H7 (cell line): ENCODE measurements around the gene CDHR3. TPM values are rescaled to one million over a fixed set of nuclear protein-coding genes. Genes with fewer than 3 reads are reported as not detected.

Source experiments
- DNase-seq: peaks from one replicate; pipeline ENCODE4 v3.0.0; 2012
- H3K27me3 ChIP-seq: 2 replicates; pipeline ENCODE4 v1.6.0; 2011; ENCODE audit warnings: mild to moderate bottlenecking, low read length; ENCODE audit not compliant: control insufficient read depth, insufficient read depth
- H3K36me3 ChIP-seq: replicated peaks from 2 replicates; pipeline ENCODE4 v1.5.1; 2011; ENCODE audit warnings: low read length; ENCODE audit not compliant: control insufficient read depth, insufficient read depth
- H3K4me3 ChIP-seq: 2 replicates; pipeline ENCODE4 v1.5.1; 2011; ENCODE audit warnings: low read depth, mild to moderate bottlenecking, control low read depth, low read length, moderate library complexity; ENCODE audit not compliant: insufficient read depth
- total RNA-seq: library from RNA; depleted of rRNA; stranded (reverse); fragments of >200 nt; shearing (Covaris generic); gene quantifications from 2 replicates; pipeline ENCODE4 v1.2.3, GENCODE V29; 2014; rRNA removed

CDHR3 gene, protein sequence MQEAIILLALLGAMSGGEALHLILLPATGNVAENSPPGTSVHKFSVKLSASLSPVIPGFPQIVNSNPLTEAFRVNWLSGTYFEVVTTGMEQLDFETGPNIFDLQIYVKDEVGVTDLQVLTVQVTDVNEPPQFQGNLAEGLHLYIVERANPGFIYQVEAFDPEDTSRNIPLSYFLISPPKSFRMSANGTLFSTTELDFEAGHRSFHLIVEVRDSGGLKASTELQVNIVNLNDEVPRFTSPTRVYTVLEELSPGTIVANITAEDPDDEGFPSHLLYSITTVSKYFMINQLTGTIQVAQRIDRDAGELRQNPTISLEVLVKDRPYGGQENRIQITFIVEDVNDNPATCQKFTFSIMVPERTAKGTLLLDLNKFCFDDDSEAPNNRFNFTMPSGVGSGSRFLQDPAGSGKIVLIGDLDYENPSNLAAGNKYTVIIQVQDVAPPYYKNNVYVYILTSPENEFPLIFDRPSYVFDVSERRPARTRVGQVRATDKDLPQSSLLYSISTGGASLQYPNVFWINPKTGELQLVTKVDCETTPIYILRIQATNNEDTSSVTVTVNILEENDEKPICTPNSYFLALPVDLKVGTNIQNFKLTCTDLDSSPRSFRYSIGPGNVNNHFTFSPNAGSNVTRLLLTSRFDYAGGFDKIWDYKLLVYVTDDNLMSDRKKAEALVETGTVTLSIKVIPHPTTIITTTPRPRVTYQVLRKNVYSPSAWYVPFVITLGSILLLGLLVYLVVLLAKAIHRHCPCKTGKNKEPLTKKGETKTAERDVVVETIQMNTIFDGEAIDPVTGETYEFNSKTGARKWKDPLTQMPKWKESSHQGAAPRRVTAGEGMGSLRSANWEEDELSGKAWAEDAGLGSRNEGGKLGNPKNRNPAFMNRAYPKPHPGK
- total RNA-seq = 5.7 and 9.5 TPM in 2 replicates

DNA sequence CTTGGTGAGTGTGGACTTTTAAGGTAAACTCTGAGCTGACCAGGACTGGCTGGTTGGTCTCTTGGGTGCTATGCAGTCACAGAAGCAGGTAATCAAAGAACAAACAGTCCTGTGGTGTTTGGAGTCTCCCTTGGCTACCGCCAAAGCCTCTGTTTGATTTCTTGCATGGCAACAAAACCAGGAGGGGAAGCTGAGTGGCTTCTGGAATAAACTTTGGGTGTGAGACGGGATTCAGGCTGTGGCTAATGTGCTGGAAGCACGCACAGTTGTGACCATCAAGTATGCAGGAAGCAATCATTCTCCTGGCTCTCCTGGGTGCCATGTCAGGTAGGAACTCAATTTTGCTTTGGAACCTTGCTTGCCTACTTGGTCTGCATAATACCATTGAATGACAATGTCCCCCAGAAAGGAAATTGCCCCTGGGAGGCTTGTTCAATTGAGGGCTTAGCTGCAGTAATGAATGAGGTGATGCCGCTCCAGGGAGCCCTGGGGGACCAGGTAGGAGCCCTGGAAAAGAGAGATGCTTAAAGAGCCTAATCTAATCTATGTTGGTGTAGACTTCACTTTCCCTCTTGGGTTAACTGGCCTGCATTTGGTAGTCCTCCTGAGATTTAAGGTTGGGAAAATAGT, at the start of gene CDHR3:
Gene CDHR3 (plus strand): TSS at position 227 of the 630 bp plus-strand sequence. CDS start 55 bp downstream, at position 282.
- DNase-seq = peak; percentile 55
- H3K27me3 ChIP-seq = no peaks in the 10 kb centered on the region
- no peak within 1 kb of the TSS for H3K4me3 ChIP-seq
- no peaks in the 10 kb centered on the region for H3K36me3 ChIP-seq

DNA sequence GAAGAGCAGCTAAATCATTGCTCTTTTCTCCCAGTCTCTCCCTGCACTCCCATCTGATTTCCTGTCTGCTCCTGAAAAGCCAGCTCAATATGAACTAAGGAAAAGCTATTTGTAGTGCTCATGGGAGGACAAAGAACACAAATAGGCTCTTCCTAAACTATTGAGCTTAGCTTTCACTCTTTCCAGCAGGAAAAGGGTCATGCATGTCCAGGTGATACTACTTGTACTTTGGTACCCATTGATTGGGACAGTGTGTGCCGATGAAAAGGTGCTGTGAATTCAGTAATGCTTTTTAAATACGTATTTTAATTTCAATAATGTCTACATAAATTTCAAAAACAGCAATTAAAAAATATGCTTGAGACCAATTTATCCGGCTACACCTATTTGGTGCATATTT, 49.1 kb upstream of the CDHR3 start:
- DNase-seq = no peak
- no peak overlapping the region for H3K4me3 ChIP-seq
- H3K36me3 ChIP-seq = peaks cover 7% of the 10 kb centered on the region
- no peaks in the 10 kb centered on the region for H3K27me3 ChIP-seq

DNA sequence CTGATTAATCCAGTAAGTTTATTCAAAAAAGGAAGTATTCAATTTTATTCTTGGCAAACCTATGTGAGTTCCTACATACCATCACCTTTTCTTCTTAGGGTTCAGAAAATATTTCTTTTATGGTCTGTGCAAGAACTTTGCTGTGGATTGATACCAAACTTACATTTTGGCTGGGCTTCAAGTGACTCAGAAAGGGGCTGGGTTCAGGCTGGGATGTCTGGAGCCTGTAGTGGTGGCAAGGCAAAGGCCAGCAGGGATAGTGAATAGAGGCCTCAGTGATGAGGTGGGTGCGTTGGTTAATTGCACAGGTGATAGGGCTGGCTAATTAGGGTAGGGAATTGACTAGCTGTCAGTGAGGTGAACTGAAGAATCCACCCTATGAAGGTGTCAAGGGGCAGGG, 46.5 kb upstream of the CDHR3 start:
- DNase-seq = no peak
- no peaks in the 10 kb centered on the region for H3K36me3 ChIP-seq
- no peaks in the 10 kb centered on the region for H3K27me3 ChIP-seq
- H3K4me3 ChIP-seq = no peak overlapping the region

DNA sequence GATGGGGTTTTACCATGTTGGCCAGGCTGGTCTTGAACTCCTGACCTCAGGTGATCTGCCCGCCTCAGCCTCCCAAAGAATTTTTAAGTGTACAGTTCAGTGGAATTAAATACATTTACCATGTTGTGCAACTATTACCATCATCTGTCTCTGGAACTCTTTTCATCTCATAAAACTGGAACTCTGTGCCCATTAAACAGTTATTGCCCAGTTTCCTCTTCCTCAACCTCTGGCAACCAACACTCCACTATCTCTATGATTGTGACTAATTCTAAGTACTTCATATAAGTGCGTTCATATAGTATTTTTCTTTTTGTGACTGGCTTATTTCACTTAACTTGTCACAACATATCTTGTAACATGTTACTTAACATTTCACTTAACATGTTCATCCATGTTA, 45.4 kb upstream of the CDHR3 start:
- no peaks in the 10 kb centered on the region for H3K36me3 ChIP-seq
- H3K27me3 ChIP-seq = no peaks in the 10 kb centered on the region
- no peak for DNase-seq
- no peak overlapping the region for H3K4me3 ChIP-seq

DNA sequence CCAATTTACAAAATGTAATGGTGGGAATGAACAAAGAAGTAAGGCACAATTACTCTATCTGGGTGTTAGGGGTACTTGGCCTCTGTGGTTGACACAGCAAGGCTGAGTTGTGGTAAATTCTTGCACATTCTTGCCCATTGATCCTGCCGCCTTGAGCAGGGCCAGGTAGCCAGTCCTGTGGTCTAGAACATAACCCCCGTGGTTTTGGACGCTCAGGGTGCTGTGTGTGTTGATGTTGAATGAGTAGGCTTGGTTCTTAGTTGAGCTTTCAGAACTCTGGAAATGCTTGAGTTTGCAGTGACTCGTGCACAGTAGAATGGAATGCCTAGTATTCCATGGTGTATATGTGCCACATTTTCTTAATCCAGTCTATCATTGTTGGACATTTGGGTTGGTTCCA, 42.3 kb upstream of the CDHR3 start:
- Histone ChIP-seq H3K27me3 (no peaks in the 10 kb centered on the region), H3K36me3 (no peaks in the 10 kb centered on the region), H3K4me3 (no peak overlapping the region)
- no peak for DNase-seq

DNA sequence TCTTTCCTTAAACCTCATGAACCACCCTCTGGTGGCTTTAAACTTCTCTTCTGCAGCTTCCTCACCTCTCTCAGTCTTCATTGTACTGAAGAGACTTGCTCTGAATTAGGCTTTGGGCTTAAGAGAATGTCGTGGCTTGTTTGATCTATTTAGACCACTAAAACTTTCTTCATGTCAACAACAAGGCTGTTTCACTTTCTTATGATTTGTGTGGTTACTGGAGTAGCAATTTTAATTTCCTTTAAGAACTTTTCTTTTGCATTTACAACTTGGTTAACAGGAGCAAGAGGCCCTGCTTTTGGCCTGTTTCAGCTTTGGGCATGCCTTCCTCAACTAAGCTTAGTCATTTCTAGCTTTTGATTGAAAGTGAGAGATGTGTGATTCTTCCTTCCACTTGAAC, 38.1 kb upstream of the CDHR3 start:
- Histone ChIP-seq H3K36me3 (no peaks in the 10 kb centered on the region), H3K27me3 (no peaks in the 10 kb centered on the region), H3K4me3 (no peak overlapping the region)
- DNase-seq = no peak

DNA sequence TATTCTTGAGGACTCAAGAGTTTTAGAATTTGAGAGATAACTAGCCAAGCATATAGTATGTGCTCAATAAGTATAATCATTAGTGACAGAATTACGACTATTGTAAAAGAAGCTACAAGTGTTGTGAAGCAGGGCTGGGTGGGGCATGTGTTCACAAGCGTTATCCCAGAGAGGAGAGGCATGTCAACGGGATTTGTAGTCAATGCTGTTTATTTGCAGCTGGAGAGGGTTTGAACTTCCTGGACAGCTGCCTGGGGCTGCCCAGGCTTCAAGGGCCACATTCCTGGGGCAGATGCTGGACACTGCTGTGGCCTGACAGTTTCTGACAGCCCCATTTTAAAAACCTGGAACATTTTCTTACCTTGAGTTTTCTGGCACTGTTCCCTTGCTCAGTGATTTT, 36.9 kb upstream of the CDHR3 start:
- Histone ChIP-seq H3K4me3 (no peak overlapping the region), H3K36me3 (no peaks in the 10 kb centered on the region), H3K27me3 (no peaks in the 10 kb centered on the region)
- no peak for DNase-seq

DNA sequence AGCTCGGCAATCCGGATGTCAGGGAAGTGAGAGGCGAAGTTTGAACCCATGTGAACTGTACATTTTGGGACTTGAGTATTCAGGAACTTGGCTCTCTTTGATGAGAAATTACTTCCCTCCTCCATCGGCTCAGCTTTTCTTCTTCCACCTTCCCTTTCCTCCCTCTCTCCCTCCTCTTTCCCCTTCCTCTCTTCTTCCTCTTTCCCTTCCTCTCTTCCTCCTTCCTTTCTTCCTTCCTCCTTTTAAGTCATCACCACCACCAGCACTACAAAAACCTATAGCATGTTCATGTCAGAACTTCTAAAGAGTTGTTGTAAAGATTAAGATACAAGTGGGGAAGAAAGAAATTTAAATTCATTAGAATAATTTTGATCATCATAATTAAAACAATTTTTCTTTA, 31.9 kb upstream of the CDHR3 start:
- H3K36me3 ChIP-seq = no peaks in the 10 kb centered on the region

DNA sequence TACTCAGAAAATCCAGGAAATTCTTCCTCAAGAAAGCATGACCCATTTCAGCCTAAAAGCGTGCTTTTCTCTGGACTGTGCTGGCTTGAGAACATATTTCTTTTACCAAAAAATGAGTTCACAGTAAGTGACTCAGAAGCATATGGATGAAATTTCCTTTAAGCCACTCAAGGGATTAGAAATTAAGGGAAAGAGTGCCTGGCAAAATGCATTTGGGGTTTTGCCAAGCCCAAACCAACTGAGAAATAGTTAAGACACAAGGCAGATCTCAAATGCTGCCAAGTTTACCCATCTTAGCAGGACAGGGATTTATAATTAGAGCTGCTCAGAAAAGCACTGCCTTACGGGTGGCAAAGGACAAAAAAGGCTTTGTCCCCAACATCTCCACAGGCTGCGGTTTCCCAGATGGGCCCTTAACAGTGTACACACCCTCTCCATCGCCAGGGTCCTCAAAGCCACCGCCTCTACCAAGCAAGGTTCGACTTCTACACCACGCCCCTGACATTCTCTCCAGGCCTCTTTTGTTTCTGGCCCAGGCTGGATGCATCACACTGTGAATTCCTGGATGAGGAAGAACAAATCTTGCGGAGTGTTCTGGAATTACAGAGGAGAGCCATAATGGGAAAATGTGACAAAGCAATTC, 30.1 kb upstream of the CDHR3 start:
- no peaks in the 10 kb centered on the region for H3K27me3 ChIP-seq
- no peaks in the 10 kb centered on the region for H3K36me3 ChIP-seq
- no peak overlapping the region for H3K4me3 ChIP-seq
- DNase-seq = peak; percentile 27

More for the DNA sequence above, 31.9 kb upstream of the CDHR3 start:
- Histone ChIP-seq H3K27me3 (no peaks in the 10 kb centered on the region), H3K4me3 (no peak overlapping the region)
- DNase-seq = no peak

DNA sequence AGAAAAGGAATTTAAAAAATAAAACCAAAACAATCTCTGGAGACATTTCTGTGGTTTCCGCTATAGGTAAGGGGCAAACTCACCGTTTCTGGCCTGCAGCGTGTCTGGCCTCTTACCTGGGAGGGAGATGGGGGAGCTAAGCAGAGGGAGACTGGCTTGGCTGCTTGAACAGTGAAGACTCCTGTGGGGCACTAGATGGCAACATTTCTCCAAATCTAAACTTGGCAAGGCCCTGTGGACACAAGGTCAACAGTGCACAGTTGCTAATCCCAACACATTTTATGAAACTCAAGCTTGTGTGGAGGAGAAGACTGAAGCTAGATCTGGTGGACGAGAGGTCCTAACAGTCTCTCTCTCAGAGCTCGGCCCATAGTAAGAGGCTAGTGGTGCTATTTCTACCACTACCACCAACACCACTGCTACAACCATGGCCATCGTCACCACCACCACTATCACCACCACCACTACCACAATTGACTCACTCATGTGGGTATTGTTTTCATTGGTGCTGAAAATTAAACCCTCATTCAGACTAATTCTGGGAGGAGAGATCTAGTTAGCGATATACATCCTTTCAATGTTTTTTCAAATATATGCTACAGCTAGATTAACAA, 28.4 kb upstream of the CDHR3 start:
- DNase-seq = peak; percentile 64
- Histone ChIP-seq H3K36me3 (no peaks in the 10 kb centered on the region), H3K27me3 (no peaks in the 10 kb centered on the region), H3K4me3 (no peak overlapping the region)

DNA sequence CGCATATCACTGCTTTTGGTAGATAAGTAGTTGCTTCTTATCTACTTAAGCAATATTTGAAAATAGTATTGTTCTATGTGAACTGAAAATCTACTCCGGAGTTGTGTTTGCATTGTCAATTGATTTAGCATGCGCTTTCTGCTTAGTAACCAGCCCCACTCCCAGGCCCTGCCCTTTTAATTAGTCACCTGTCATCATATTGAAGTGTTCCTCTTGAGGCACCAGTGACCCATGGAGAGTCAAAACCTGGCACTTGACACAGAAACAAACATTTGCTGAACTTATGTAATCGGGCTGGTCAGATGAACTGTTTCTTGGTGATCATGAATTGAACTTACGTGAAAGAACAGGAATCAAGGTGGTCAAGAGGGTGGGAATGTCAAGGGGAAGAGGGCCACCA, 27.8 kb upstream of the CDHR3 start:
- no peak overlapping the region for H3K4me3 ChIP-seq
- DNase-seq = no peak
- H3K27me3 ChIP-seq = no peaks in the 10 kb centered on the region
- H3K36me3 ChIP-seq = no peaks in the 10 kb centered on the region

DNA sequence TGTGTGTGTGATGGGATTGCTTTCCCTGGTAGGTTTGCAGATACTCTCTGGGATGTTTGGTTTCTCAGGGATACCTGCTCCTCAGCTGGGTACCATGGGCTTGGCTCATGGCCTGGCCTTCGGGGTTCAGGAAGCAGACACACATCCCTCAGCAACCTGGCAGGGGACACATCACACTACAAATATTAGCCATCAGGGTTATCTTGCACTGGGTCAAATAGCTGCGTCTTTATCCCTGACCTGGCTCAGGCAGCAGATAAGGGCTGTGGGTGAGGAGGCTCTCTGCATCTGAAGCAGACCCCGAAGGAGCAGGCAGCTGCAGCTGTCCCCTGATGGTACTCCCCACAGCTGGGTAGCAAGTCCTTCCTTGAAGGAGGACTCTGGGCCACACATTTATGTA, 25.7 kb upstream of the CDHR3 start:
- H3K36me3 ChIP-seq = no peaks in the 10 kb centered on the region
- no peak overlapping the region for H3K4me3 ChIP-seq
- no peak for DNase-seq
- no peaks in the 10 kb centered on the region for H3K27me3 ChIP-seq

DNA sequence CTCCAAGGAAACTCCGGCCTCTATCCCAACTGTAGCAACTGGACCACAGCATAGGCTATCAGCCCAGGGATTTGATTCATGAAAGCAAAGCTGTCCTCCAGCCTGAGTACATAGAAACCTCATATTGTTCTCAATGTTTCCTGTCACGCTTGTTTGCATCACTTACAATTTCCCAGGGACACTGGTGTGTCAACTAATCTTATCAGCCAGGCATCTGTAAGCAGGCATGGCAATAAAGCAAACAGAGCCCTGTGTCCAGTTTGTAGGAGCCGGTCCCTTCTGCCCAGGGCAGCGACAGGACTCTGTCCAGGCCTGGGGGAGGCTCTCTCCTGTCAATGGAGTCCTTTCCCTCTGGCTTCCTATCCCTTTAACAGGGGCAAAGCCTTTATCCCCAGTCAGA, 23.0 kb upstream of the CDHR3 start:
- Histone ChIP-seq H3K36me3 (no peaks in the 10 kb centered on the region), H3K4me3 (no peak overlapping the region), H3K27me3 (no peaks in the 10 kb centered on the region)
- no peak for DNase-seq

DNA sequence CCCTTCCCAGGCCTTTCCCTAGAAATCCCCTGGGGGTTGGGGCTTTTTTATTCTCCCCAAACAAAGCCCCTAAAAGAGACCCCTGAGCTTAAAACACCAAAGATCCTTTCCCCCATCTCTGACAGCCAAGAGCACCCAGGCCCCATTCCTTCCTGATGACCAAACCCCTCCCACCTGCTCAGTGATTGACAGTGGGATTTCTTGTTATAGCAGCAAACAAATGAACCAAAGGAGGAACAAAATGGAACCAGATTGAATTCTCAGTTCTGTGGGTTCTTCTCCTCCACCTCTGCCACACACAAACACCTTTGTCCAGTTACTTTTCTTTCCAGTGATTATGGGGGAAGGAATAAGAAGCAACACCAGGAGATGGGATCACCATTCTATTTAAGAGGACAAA, 21.5 kb upstream of the CDHR3 start:
- no peak overlapping the region for H3K4me3 ChIP-seq
- H3K27me3 ChIP-seq = no peaks in the 10 kb centered on the region
- DNase-seq = no peak
- H3K36me3 ChIP-seq = no peaks in the 10 kb centered on the region
